ENCODE measurements around the gene ZBED1. TPM values are rescaled to one million over a fixed set of nuclear protein-coding genes. Genes with fewer than 3 reads are reported as not detected.
"Not testable (repeated sequence)": the region's sequence is repeated elsewhere in the genome, so short reads cannot be mapped to it uniquely, and the experiment has no call there.

The ZBED1 gene
- total and polyA plus RNA-seq, 2 donors (not counting 1 experiment from before 2014, with no cell fraction given): 14.5 to 24.8 TPM

GRCh38 chrX:2471641-2472040, 29.1 kb downstream of the ZBED1 start:
- Histone ChIP-seq H3K4me3 (replicated peaks in 1 of 4; ENCODE audit: control extremely low read depth in 1 of 4, insufficient read depth in 1 of 4, low read depth in 3 of 4, low read length in 4 of 4) (no peak overlapping the region), H2AFZ (ENCODE audit: low read length) (no peak overlapping the region), H3K9ac (ENCODE audit: insufficient read depth, low read length) (no peak overlapping the region), H3K9me3 (ENCODE audit: control insufficient read depth, insufficient read depth, low read depth, low read length) (no peaks in the 10 kb centered on the region), H3K27ac (ENCODE audit: insufficient read depth, low read length) (no peak overlapping the region), H3K79me2 (ENCODE audit: control insufficient read depth, insufficient read depth, low read length) (peaks cover 5% of the 10 kb centered on the region), H3K27me3 (ENCODE audit: control insufficient read depth, insufficient read depth, low read length) (no peaks in the 10 kb centered on the region), H3K4me1 (ENCODE audit: control insufficient read depth, extremely low read depth, insufficient read depth, low read length) (no peaks in the 10 kb centered on the region), H3K4me2 (ENCODE audit: extremely low read depth, insufficient read depth, low read length) (no peak overlapping the region), H3K36me3 (ENCODE audit: control insufficient read depth, insufficient read depth, low read length) (no peaks in the 10 kb centered on the region), H4K20me1 (ENCODE audit: control insufficient read depth, extremely low read depth, insufficient read depth, low read length) (no peaks in the 10 kb centered on the region)
- DNase-seq (ENCODE audit: low read depth in 2 of 2): no peak
- TF ChIP-seq EZH2 (IDR thresholded peaks at IDR 0.05; ENCODE audit: low read length, missing control alignments) (no peak), CTCF (conservative IDR thresholded peaks at IDR 0.05 in 1 of 2, IDR thresholded peaks at IDR 0.05 in 1 of 2; ENCODE audit: low read depth in 1 of 2, low read length in 2 of 2) (no peak)

GRCh38 chrX:2471126-2471525, 29.6 kb downstream of the ZBED1 start:
- H3K36me3 ChIP-seq (ENCODE audit: control insufficient read depth, insufficient read depth, low read length); H3K79me2 ChIP-seq (ENCODE audit: control insufficient read depth, insufficient read depth, low read length); H3K4me3 ChIP-seq (replicated peaks in 1 of 4; ENCODE audit: control extremely low read depth in 1 of 4, insufficient read depth in 1 of 4, low read depth in 3 of 4, low read length in 4 of 4); H3K27ac ChIP-seq (ENCODE audit: insufficient read depth, low read length); H3K4me2 ChIP-seq (ENCODE audit: extremely low read depth, insufficient read depth, low read length); H3K27me3 ChIP-seq (ENCODE audit: control insufficient read depth, insufficient read depth, low read length); H3K9me3 ChIP-seq (ENCODE audit: control insufficient read depth, insufficient read depth, low read depth, low read length); DNase-seq (ENCODE audit: low read depth in 2 of 2); H4K20me1 ChIP-seq (ENCODE audit: control insufficient read depth, extremely low read depth, insufficient read depth, low read length); H2AFZ ChIP-seq (ENCODE audit: low read length); H3K9ac ChIP-seq (ENCODE audit: insufficient read depth, low read length); H3K4me1 ChIP-seq (ENCODE audit: control insufficient read depth, extremely low read depth, insufficient read depth, low read length): not testable (repeated sequence)

GRCh38 chrX:2469852-2470251, 30.9 kb downstream of the ZBED1 start:
- H3K9ac ChIP-seq (ENCODE audit: insufficient read depth, low read length); H3K9me3 ChIP-seq (ENCODE audit: control insufficient read depth, insufficient read depth, low read depth, low read length); H2AFZ ChIP-seq (ENCODE audit: low read length); H3K4me1 ChIP-seq (ENCODE audit: control insufficient read depth, extremely low read depth, insufficient read depth, low read length); DNase-seq (ENCODE audit: low read depth in 2 of 2); H4K20me1 ChIP-seq (ENCODE audit: control insufficient read depth, extremely low read depth, insufficient read depth, low read length); H3K27ac ChIP-seq (ENCODE audit: insufficient read depth, low read length); H3K27me3 ChIP-seq (ENCODE audit: control insufficient read depth, insufficient read depth, low read length); H3K4me2 ChIP-seq (ENCODE audit: extremely low read depth, insufficient read depth, low read length); H3K79me2 ChIP-seq (ENCODE audit: control insufficient read depth, insufficient read depth, low read length); H3K36me3 ChIP-seq (ENCODE audit: control insufficient read depth, insufficient read depth, low read length); H3K4me3 ChIP-seq (replicated peaks in 1 of 4; ENCODE audit: control extremely low read depth in 1 of 4, insufficient read depth in 1 of 4, low read depth in 3 of 4, low read length in 4 of 4): not testable (repeated sequence)

- no peak for TF ChIP-seq CTCF (conservative IDR thresholded peaks at IDR 0.05 in 1 of 2, IDR thresholded peaks at IDR 0.05 in 1 of 2; ENCODE audit: low read depth in 1 of 2, low read length in 2 of 2)
- no peak for TF ChIP-seq EZH2 (IDR thresholded peaks at IDR 0.05; ENCODE audit: low read length, missing control alignments)
- no peak overlapping the region for H2AFZ ChIP-seq (ENCODE audit: low read length)
- H3K4me3 ChIP-seq (replicated peaks in 1 of 4; ENCODE audit: control extremely low read depth in 1 of 4, insufficient read depth in 1 of 4, low read depth in 3 of 4, low read length in 4 of 4): no peak overlapping the region
- no peak for DNase-seq (ENCODE audit: low read depth in 2 of 2)
- no peaks in the 10 kb centered on the region for H3K4me1 ChIP-seq (ENCODE audit: control insufficient read depth, extremely low read depth, insufficient read depth, low read length)
- H4K20me1 ChIP-seq (ENCODE audit: control insufficient read depth, extremely low read depth, insufficient read depth, low read length): no peaks in the 10 kb centered on the region
- peaks cover 5% of the 10 kb centered on the region for H3K79me2 ChIP-seq (ENCODE audit: control insufficient read depth, insufficient read depth, low read length)
- H3K27me3 ChIP-seq (ENCODE audit: control insufficient read depth, insufficient read depth, low read length): no peaks in the 10 kb centered on the region
- no peak overlapping the region for H3K4me2 ChIP-seq (ENCODE audit: extremely low read depth, insufficient read depth, low read length)
- no peak overlapping the region for H3K27ac ChIP-seq (ENCODE audit: insufficient read depth, low read length)
- H3K36me3 ChIP-seq (ENCODE audit: control insufficient read depth, insufficient read depth, low read length): no peaks in the 10 kb centered on the region
- H3K9me3 ChIP-seq (ENCODE audit: control insufficient read depth, insufficient read depth, low read depth, low read length): no peaks in the 10 kb centered on the region
- no peak overlapping the region for H3K9ac ChIP-seq (ENCODE audit: insufficient read depth, low read length)
Measured at GRCh38 chrX:2469196-2469685, 31.5 kb downstream of the ZBED1 start.
